K562 (cell line): ENCODE results near the gene NBPF4. TPM values are rescaled to one million over a fixed set of nuclear protein-coding genes. Genes with fewer than 3 reads are reported as not detected.

Experiments
- ARID4B ChIP-seq: sonication (generic); formaldehyde crosslinking; IDR thresholded peaks from 2 replicates; pipeline ENCODE4 v1.8.0; 2022; ENCODE audit warnings: mild to moderate bottlenecking, missing genetic modification reagents
- BCL6 ChIP-seq: fragments of 250-450 bp; sonication (Bioruptor Pico); IDR thresholded peaks from 2 replicates; pipeline ENCODE4 v1.4.0; 2020
- BRD4 ChIP-seq: fragments of 200-600 bp; sonication (generic); IDR thresholded peaks from 2 replicates; pipeline ENCODE4 v1.6.1; 2017; ENCODE audit warnings: inconsistent platforms
- ERF ChIP-seq: fragments of 450-650 bp; formaldehyde crosslinking; IDR thresholded peaks from 2 replicates; pipeline ENCODE4 v1.4.0; 2020; ENCODE audit warnings: mild to moderate bottlenecking, mixed read lengths
- FIP1L1 ChIP-seq: fragments of 200-400 bp; formaldehyde crosslinking; IDR thresholded peaks from 2 replicates; pipeline ENCODE4 v1.6.1; 2018; ENCODE audit warnings: mild to moderate bottlenecking, low read depth, low read length; ENCODE audit not compliant: poor library complexity, severe bottlenecking
- FOSL1 ChIP-seq: fragments of 200-800 bp; sonication (Bioruptor generic); conservative IDR thresholded peaks from 2 replicates; pipeline ENCODE4 v1.6.1; 2016; ENCODE audit warnings: missing genetic modification characterization, missing compliant biosample characterization
- MAFF ChIP-seq: IDR thresholded peaks from 2 replicates; pipeline ENCODE4 v1.6.1; 2012; ENCODE audit warnings: low read length, improper control_type of control experiment
- MAX ChIP-seq: sonication (generic); formaldehyde crosslinking; IDR thresholded peaks from 2 replicates; pipeline ENCODE4 v1.9.0; 2022; ENCODE audit warnings: mild to moderate bottlenecking, missing genetic modification reagents
- NFE2 ChIP-seq: IDR thresholded peaks from 2 replicates; pipeline ENCODE4 v1.6.1; 2014; ENCODE audit warnings: antibody characterized with exemption, low read depth
- RFX7 ChIP-seq: fragments of 250-450 bp; sonication (Bioruptor Pico); IDR thresholded peaks from 2 replicates; pipeline ENCODE4 v1.5.1; 2021; ENCODE audit warnings: mild to moderate bottlenecking
- TAF1 ChIP-seq: IDR thresholded peaks from 2 replicates; pipeline ENCODE4 v1.6.1; 2011; ENCODE audit warnings: mild to moderate bottlenecking, low read length, moderate library complexity; ENCODE audit not compliant: insufficient read depth, control insufficient read depth, severe bottlenecking; ENCODE audit errors: extremely low read depth
- TAF7 ChIP-seq: fragments of 450-650 bp; IDR thresholded peaks from 2 replicates; pipeline ENCODE4 v1.6.1; 2016; ENCODE audit warnings: missing genetic modification characterization, missing compliant biosample characterization
- TEAD4 ChIP-seq, 2 experiments: sonication (generic) in 1 of 2; formaldehyde crosslinking in 1 of 2; IDR thresholded peaks; 2 replicates each; pipeline versions ENCODE4 v1.6.1 to v1.8.0; 2012 to 2022; ENCODE audit warnings: borderline replicate concordance in 1 of 2, inconsistent platforms in 1 of 2, low read length in 1 of 2, mild to moderate bottlenecking in 1 of 2, missing genetic modification reagents in 1 of 2
- TSHZ1 ChIP-seq: fragments of 250-450 bp; sonication (Bioruptor Pico); IDR thresholded peaks from 2 replicates; pipeline ENCODE4 v1.4.0; 2020; ENCODE audit warnings: mild to moderate bottlenecking, moderate library complexity
- ZKSCAN8 ChIP-seq: fragments of 200-800 bp; sonication (Bioruptor generic); IDR thresholded peaks from 2 replicates; pipeline ENCODE4 v1.6.1; 2016; ENCODE audit warnings: missing genetic modification characterization, missing compliant biosample characterization
- ZNF232 ChIP-seq: sonication (generic); formaldehyde crosslinking; IDR thresholded peaks from 2 replicates; pipeline ENCODE4 v1.8.0; 2022; ENCODE audit warnings: mild to moderate bottlenecking, missing genetic modification reagents
- ZSCAN32 ChIP-seq: fragments of 450-650 bp; formaldehyde crosslinking; IDR thresholded peaks from 2 replicates; pipeline ENCODE4 v1.4.0; 2020; ENCODE audit warnings: mild to moderate bottlenecking, moderate library complexity
- polyA plus RNA-seq, 8 experiments: library from polyadenylated mRNA; depleted of rRNA in 4 of 8; stranded (reverse) in 5 of 8; unstranded in 3 of 8; fragments of >200 nt; fragmentation: Nextera tagmentation in 2 of 8; fragmentation: Illumina TruSeq in 1 of 8; extraction: Ambion mirVana in 2 of 8; extraction: Trizol in 1 of 8; gene quantifications; 2 replicates each; pipeline versions ENCODE4 v1.2.1 to v1.2.3, GENCODE V29; 2011 to 2014; ENCODE audit warnings: inconsistent platforms in 1 of 8, missing spikeins in 1 of 8
- total RNA-seq, 7 experiments: library from RNA; depleted of rRNA in 6 of 7; stranded (reverse); fragments of >200 nt in 6 of 7; fragmentation: Illumina TruSeq in 2 of 7; extraction: Trizol in 2 of 7; gene quantifications; 2 replicates each; pipeline versions ENCODE4 v1.2.1 to v1.2.3, GENCODE V29; 2011 to 2021; ENCODE audit warnings: low replicate concordance in 1 of 7
- TF ChIP-seq, protein P1 (sequence below), 2 experiments: IDR thresholded peaks; 2 replicates each; pipeline ENCODE4 v1.6.1; 2012; ENCODE audit warnings: improper control_type of control experiment in 2 of 2, low read depth in 2 of 2, low read length in 2 of 2, borderline replicate concordance in 1 of 2

NBPF4 gene
- total and polyA plus RNA-seq, 9 of the 15 experiments (the other 6 are each of a cell fraction or from before 2014, with no cell fraction given), result 3.6 to 10.4 (median 5.9) TPM

- TF ChIP-seq TAF7 (tag), result 0 out of 2 replicates have a peak, but pooled peaks have one; percentile 18
- TF ChIP-seq NFE2, result peak; percentile 78
- TF ChIP-seq TEAD4 (IDR thresholded peaks at IDR 0.05; ENCODE audit: low read length), result no peak
- no peak for TF ChIP-seq TEAD4 (CRISPR knock-in tag; IDR thresholded peaks at IDR 0.05; ENCODE audit: borderline replicate concordance)
- no peak for TF ChIP-seq ERF
- TF ChIP-seq BCL6 (CRISPR knock-in tag), result no peak
- 0 out of 2 replicates have a peak, but pooled peaks have one; percentile 12 for TF ChIP-seq ZKSCAN8 (CRISPR knock-in tag)
- TF ChIP-seq ARID4B (CRISPR knock-in tag), result no peak
- TF ChIP-seq ZSCAN32, result no peak
- TF ChIP-seq ZNF232 (CRISPR knock-in tag), result 0 out of 2 replicates have a peak, but pooled peaks have one; percentile 51
- peak; percentile 46 for TF ChIP-seq FOSL1
- no peak for TF ChIP-seq TAF1
- no peak for TF ChIP-seq MAX (CRISPR knock-in tag)
- TF ChIP-seq RFX7 (CRISPR knock-in tag), result no peak
- TF ChIP-seq MAFF, result peak; percentile 10; the same call in 1 of the 2 replicates
- no peak for TF ChIP-seq FIP1L1
- TF ChIP-seq, protein P1, sequence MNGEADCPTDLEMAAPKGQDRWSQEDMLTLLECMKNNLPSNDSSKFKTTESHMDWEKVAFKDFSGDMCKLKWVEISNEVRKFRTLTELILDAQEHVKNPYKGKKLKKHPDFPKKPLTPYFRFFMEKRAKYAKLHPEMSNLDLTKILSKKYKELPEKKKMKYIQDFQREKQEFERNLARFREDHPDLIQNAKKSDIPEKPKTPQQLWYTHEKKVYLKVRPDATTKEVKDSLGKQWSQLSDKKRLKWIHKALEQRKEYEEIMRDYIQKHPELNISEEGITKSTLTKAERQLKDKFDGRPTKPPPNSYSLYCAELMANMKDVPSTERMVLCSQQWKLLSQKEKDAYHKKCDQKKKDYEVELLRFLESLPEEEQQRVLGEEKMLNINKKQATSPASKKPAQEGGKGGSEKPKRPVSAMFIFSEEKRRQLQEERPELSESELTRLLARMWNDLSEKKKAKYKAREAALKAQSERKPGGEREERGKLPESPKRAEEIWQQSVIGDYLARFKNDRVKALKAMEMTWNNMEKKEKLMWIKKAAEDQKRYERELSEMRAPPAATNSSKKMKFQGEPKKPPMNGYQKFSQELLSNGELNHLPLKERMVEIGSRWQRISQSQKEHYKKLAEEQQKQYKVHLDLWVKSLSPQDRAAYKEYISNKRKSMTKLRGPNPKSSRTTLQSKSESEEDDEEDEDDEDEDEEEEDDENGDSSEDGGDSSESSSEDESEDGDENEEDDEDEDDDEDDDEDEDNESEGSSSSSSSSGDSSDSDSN (IDR thresholded peaks at IDR 0.05; ENCODE audit: borderline replicate concordance in 1 of 2, low read depth in 2 of 2, low read length in 2 of 2), result no peak
- peak; percentile 47; the same call in 1 of the 2 replicates for TF ChIP-seq BRD4
- TF ChIP-seq TSHZ1, result no peak
Observed at GRCh38 chr1:108199201-108199691, 44.6 kb downstream of the NBPF4 start (continued).
